Activated T-cell treated with anti-CD3 and anti-CD28 coated beads, Interleukin-2, amount 50 U/mL, for 4 hours (primary cell): ENCODE measurements around the gene PLIN5. TPM values are rescaled to one million over a fixed set of nuclear protein-coding genes. Genes with fewer than 3 reads are reported as not detected.

ENCODE experiments used
- ATAC-seq, 2 donors: fragments of 200-7000 bp; cut with Tn5 transposase; one replicate each; pipeline ENCODE4 v1.10.0; 2021
- DNase-seq: peaks from one replicate; pipeline ENCODE4 v3.0.0-alpha.2; 2020
- H3K27me3 Mint-ChIP-seq: one replicate; pipeline ENCODE4 v1.8.0; 2021; ENCODE audit warnings: low read depth, mixed read lengths
- H3K36me3 Mint-ChIP-seq: one replicate; pipeline ENCODE4 v1.8.0; 2022; ENCODE audit warnings: mixed read lengths; ENCODE audit not compliant: insufficient read depth
- H3K4me1 Mint-ChIP-seq: one replicate; pipeline ENCODE4 v1.8.0; 2021; ENCODE audit warnings: low read depth, mixed read lengths
- H3K4me3 Mint-ChIP-seq: one replicate; pipeline ENCODE4 v1.8.0; 2021; ENCODE audit warnings: mild to moderate bottlenecking, moderate library complexity, mixed read lengths
- H3K9me3 Mint-ChIP-seq: one replicate; pipeline ENCODE4 v1.8.0; 2021; ENCODE audit warnings: mixed read lengths
- total RNA-seq, 3 donors: library from RNA; stranded (reverse); gene quantifications; one replicate each; pipeline ENCODE4 v1.2.1, GENCODE V29; 2021

Gene PLIN5
- total RNA-seq, 3 donors from 2014 or later = 0.10 TPM; not detected in 2

GRCh38 chr19:4491446-4491845, 43.6 kb downstream of the PLIN5 start:
- H3K4me1 Mint-ChIP-seq = no peaks in the 10 kb centered on the region
- H3K9me3 Mint-ChIP-seq = no peaks in the 10 kb centered on the region
- peaks cover 15% of the 10 kb centered on the region for H3K36me3 Mint-ChIP-seq
- no peaks in the 10 kb centered on the region for H3K27me3 Mint-ChIP-seq
- ATAC-seq (no peak), DNase-seq (no peak)
- no peak overlapping the region for H3K4me3 Mint-ChIP-seq

- no peak for DNase-seq
- Mint-ChIP-seq H3K9me3 (no peaks in the 10 kb centered on the region), H3K4me3 (no peak overlapping the region), H3K36me3 (peaks cover 19% of the 10 kb centered on the region), H3K27me3 (no peaks in the 10 kb centered on the region), H3K4me1 (no peaks in the 10 kb centered on the region)
- ATAC-seq = no peak
These were observed 46.5 kb downstream of the PLIN5 start for GRCh38 chr19:4488496-4488895.

- no peaks in the 10 kb centered on the region for H3K9me3 Mint-ChIP-seq
- H3K4me3 Mint-ChIP-seq = no peak overlapping the region
- DNase-seq (no peak), ATAC-seq (no peak)
- H3K27me3 Mint-ChIP-seq = no peaks in the 10 kb centered on the region
- H3K4me1 Mint-ChIP-seq = no peaks in the 10 kb centered on the region
- peaks cover 21% of the 10 kb centered on the region for H3K36me3 Mint-ChIP-seq
These were observed 47.5 kb downstream of the PLIN5 start for GRCh38 chr19:4487572-4487971.

GRCh38 chr19:4483385-4483784, 51.6 kb downstream of the PLIN5 start:
- DNase-seq (no peak), ATAC-seq (no peak)
- Mint-ChIP-seq H3K9me3 (no peaks in the 10 kb centered on the region), H3K4me3 (no peak overlapping the region), H3K36me3 (peaks cover 10% of the 10 kb centered on the region), H3K27me3 (no peaks in the 10 kb centered on the region), H3K4me1 (no peaks in the 10 kb centered on the region)

GRCh38 chr19:4482721-4483364, 52.2 kb downstream of the PLIN5 start:
- DNase-seq (no peak), ATAC-seq (no peak)
- Mint-ChIP-seq H3K4me1 (no peaks in the 10 kb centered on the region), H3K36me3 (peaks cover 10% of the 10 kb centered on the region), H3K4me3 (no peak overlapping the region), H3K27me3 (no peaks in the 10 kb centered on the region), H3K9me3 (no peaks in the 10 kb centered on the region)

GRCh38 chr19:4477034-4477801, 57.8 kb downstream of the PLIN5 start:
- peaks cover 15% of the 10 kb centered on the region for H3K4me1 Mint-ChIP-seq
- no peaks in the 10 kb centered on the region for H3K27me3 Mint-ChIP-seq
- H3K9me3 Mint-ChIP-seq = no peaks in the 10 kb centered on the region
- no peak for ATAC-seq
- no peak for DNase-seq
- no peak overlapping the region for H3K4me3 Mint-ChIP-seq
- peaks cover 5% of the 10 kb centered on the region for H3K36me3 Mint-ChIP-seq

- Mint-ChIP-seq H3K4me1 (peaks cover 19% of the 10 kb centered on the region), H3K9me3 (no peaks in the 10 kb centered on the region), H3K4me3 (no peak overlapping the region), H3K36me3 (peaks cover 5% of the 10 kb centered on the region), H3K27me3 (no peaks in the 10 kb centered on the region)
- no peak for DNase-seq
- ATAC-seq = no peak
These were observed 60.5 kb downstream of the PLIN5 start for GRCh38 chr19:4474514-4475022.

GRCh38 chr19:4473763-4474513, 61.1 kb downstream of the PLIN5 start:
- Mint-ChIP-seq H3K4me1 (peaks cover 19% of the 10 kb centered on the region), H3K9me3 (no peaks in the 10 kb centered on the region), H3K4me3 (no peak overlapping the region), H3K36me3 (peaks cover 5% of the 10 kb centered on the region), H3K27me3 (no peaks in the 10 kb centered on the region)
- ATAC-seq (no peak), DNase-seq (no peak)

GRCh38 chr19:4473011-4473762, 61.8 kb downstream of the PLIN5 start:
- DNase-seq (no peak), ATAC-seq (no peak)
- H3K4me3 Mint-ChIP-seq = no peak overlapping the region
- peaks cover 19% of the 10 kb centered on the region for H3K4me1 Mint-ChIP-seq
- no peaks in the 10 kb centered on the region for H3K27me3 Mint-ChIP-seq
- H3K9me3 Mint-ChIP-seq = no peaks in the 10 kb centered on the region
- H3K36me3 Mint-ChIP-seq = peaks cover 5% of the 10 kb centered on the region

Other genes with a start within 250 kb of the PLIN5 start
- 1 to 10 TPM; 1.9 to 2.7 (median 2.1) TPM for gene TMIGD2, start 232.8 kb downstream of the PLIN5 start, total RNA-seq
- 10 to 100 TPM in 1 of 3 donors, 1 to 10 TPM in 2; 5.9 to 10.4 (median 9.1) TPM for gene FSD1, start 230.6 kb downstream of the PLIN5 start, total RNA-seq
- 10 to 100 TPM; 11.1 to 13.2 (median 12.8) TPM for gene STAP2, start 196.4 kb downstream of the PLIN5 start, total RNA-seq
- gene MPND, start 191.7 kb downstream of the PLIN5 start, total RNA-seq = 10 to 100 TPM; 16.0 to 18.6 (median 18.1) TPM
- gene SH3GL1, start 134.7 kb downstream of the PLIN5 start, total RNA-seq = 10 to 100 TPM; 50.8 to 52.6 (median 52.2) TPM
- gene CHAF1A, start 132.6 kb downstream of the PLIN5 start, total RNA-seq = 10 to 100 TPM; 59.1 to 81.0 (median 64.3) TPM
- gene UBXN6, start 77.4 kb downstream of the PLIN5 start, total RNA-seq = 10 to 100 TPM; 57.2 to 73.1 (median 70.7) TPM
- 10 to 100 TPM; 38.9 to 41.8 (median 40.7) TPM for gene HDGFL2, start 62.9 kb downstream of the PLIN5 start, total RNA-seq
- gene PLIN4, start 16.7 kb downstream of the PLIN5 start, total RNA-seq = under 1 TPM in 1 of 3 donors, not detected in 2; 0.03 TPM
- under 1 TPM; 0.08 to 0.24 (median 0.15) TPM for gene LRG1, start 4.8 kb upstream of the PLIN5 start, total RNA-seq
- gene SEMA6B, start 24.5 kb upstream of the PLIN5 start, total RNA-seq = under 1 TPM; 0.08 to 0.18 (median 0.14) TPM
- 1 to 10 TPM; 3.2 to 4.0 (median 3.9) TPM for gene TNFAIP8L1, start 104.3 kb upstream of the PLIN5 start, total RNA-seq
- 100 to 1,000 TPM; 129 to 150 (median 134) TPM for gene MYDGF, start 135.1 kb upstream of the PLIN5 start, total RNA-seq
- gene DPP9, start 188.6 kb upstream of the PLIN5 start, total RNA-seq = 100 to 1,000 TPM; 112 to 126 (median 120) TPM